GM18873 (cell line): ENCODE measurements around the gene OXSM.

Experiments used
- ATAC-seq: cut with Tn5 transposase; IDR thresholded peaks from one replicate; pipeline ENCODE4 v1.9.1; 2021; ENCODE audit warnings: mild to moderate bottlenecking, moderate library complexity, moderate number of reproducible peaks; ENCODE audit not compliant: unreplicated experiment, low FRiP score

OXSM gene

DNA sequence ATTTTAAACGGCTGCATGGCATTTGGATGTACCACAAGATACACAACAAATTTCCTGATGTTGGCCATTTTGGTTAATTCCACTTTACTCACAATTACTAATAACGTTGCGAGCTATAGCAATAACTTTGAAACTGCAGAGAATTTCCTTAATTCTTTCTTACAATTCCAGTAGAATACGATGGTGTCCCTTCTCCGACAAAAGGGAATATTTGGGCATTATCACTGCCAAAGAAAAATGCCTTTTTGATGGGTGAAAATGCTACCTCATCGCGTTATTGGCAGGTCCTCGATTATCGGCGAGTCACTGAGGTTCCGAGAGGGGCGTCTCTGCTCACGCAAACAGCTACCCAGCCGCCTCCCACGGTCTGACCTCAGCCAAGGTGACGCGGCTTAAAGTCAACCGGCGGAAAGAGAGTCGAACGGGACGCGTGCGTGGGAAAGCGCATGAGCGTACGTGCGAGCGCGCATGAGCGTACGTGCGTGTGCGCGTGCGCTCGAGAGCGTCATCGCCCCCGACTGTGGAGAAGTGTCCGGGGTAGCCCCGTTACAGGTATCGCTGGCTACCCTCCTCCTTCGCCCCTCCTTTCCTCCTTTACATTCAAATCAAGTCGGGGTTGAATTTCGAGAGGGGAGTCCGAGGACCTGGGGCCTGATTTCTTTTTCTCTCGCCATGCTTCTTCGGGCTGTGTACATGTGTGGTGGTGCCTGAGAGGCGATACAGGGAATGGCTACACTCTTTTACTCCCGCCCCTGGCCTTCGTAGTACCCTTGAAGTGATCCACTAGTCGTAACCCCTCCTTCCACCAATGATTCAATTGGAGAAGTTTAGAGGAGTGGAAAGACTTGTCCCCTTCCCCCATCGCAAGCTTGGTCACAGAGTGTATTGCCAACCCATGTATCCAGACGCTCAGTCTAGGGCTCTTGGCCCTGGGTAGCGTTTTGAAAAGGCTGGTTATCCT lies at the start of gene OXSM:
Gene OXSM (plus strand): TSS at position 495 of the 961 bp plus-strand sequence. CDS start 931 bp downstream, outside the sequence.
- peak; percentile 86 for ATAC-seq

DNA sequence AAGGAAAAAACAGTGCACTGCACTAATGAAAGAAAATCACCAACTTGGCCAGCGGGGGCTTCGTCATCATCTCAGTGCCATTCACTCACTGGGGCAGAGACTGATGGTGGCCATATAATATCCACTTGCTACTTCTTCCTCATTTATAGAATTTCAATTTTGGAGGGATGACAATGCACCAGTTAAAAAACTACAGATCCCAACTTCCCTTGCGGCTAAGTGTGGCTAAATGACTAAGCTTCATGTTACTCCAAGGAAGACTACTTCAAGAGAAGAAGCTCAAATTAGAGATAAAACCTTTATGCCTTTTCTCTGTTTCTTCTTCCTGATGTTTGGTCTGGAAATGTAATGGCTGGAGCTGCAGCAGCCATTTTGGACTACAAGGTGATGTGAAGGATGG lies 45.4 kb upstream of the OXSM start:
- no peak for ATAC-seq

DNA sequence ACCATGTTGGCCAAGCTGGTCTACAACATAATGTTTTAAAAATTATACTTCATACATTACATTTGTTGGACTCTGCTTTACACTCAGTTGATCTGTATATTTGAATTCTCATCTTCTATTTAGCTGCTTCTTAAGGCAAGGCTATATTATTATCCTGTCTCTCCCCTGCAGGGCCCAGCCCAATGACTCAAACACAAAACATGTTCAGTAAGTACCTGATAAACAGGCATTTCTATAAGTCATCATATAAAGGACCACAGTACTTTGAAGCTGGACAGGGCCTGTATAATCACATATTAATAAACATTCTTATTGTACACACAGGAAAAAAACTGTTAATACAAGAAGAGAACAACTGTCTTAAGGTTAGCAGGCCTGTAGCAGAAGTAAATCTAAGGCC lies 42.9 kb upstream of the OXSM start:
- no peak for ATAC-seq

DNA sequence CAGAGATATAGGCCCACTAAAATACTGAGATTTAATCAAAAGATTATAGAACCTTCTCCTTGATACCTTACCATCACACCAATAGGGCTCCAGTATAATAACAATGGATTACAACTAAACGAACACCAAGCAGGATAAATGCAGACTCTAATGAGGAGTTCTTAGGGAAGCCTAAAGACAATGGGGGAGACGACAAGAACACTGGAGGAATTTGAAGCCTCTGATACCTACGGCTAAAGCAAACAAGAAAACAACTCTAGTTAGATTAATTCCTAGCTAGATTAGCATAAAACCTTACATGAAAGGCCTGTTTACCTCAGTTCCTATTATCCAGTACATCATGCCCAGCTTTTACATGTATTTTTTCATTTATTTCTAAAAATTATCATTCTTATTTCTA lies 41.7 kb upstream of the OXSM start:
- no peak for ATAC-seq

DNA sequence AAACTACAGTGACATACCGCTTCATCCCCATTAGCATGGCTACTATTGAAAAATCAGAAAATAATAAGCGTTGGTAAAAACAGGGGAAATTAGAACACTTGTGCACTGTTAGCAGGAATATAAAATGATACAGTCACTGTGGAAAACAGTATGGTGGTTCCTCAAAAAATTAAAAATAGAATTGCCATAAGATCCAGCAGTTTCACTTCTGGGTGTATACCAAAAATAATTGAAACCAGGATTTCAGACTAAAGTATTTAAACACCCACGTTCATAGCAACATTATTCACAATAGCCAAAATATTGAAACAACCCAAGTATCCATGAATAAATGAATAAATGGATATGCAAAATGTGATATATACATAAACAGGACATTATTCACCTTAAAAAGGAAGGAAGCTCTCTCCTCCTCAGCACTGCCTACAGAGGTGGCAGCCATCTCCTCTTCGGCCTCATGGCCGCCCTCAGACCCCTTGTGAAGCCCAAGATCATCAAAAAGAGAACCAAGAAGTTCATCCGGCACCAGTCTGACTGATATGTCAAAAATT lies 40.8 kb upstream of the OXSM start:
- no peak for ATAC-seq

DNA sequence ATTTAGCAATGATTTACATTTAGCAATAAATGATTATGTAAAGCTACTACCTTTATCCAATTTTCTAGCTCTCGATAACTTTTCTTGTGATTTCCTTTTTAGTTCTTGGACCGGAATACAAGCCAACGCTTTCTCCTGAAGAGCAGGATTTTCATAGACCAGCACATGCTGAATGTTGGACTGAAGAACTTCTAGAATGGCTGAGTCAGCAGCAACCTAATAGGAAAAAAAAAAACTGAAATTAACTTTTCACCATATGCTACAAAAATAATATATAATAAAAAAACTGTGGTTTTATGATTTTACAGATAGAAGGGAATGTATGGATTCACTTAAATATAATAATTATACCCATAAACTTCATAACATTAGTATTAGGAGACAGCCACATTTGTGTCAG lies 38.8 kb upstream of the OXSM start:
- no peak for ATAC-seq

DNA sequence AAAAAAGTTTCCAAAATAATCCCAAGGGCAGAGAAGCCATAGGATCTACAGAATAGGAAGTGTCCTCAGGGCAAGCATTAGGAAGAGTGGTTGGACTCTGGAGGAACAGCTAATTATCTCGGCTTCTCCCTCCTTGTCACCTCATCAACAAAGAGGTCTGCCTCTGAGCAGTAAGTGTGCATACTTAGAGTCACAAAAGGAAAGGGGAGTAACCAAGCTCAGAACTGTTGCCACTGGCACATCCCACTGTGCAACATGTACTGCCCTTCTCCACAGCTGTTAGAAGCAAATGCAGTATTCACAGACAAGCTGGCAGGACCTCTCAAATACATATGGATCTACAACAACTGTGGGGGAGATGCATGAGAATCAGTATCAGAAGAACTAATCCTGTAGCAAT lies 38.2 kb upstream of the OXSM start:
- ATAC-seq, result no peak

DNA sequence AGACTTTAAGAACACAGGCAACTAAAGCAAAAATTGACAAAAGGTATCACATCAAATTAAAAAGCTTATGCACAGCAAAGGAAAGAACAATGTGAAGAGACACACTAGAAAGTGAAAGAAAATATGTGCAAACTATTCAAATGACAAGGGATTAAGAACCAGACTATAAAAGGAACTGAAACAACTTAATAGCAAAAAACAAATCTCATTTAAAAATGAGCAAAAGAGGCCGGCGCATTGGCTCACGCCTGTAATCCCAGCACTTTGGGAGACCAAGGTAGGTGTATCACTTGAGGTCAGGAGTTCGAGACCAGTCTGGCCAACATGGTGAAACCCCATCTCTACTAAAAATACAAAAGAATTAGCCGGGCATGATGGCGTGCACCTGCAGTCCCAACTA lies 21.0 kb upstream of the OXSM start:
- ATAC-seq, result peak; percentile 87

DNA sequence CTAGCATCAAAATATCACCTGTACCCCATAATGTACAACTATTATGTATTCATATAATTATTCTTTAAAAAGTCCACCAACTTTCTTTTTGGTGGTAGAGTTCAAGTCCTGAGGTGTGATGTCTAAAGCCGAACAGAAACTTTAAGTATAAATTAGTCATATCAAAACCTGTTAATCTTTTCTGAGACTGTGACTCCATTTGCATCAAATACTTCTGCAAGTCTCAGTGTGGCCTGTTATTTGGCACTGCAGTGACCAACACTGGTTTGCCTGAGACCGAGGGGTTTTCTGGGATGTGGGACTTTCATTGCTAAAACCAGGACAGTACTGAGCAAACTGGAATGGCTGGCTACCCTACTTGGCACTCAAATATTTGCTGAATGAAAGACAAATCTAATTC lies 14.0 kb upstream of the OXSM start:
- ATAC-seq, result peak; percentile 68

DNA sequence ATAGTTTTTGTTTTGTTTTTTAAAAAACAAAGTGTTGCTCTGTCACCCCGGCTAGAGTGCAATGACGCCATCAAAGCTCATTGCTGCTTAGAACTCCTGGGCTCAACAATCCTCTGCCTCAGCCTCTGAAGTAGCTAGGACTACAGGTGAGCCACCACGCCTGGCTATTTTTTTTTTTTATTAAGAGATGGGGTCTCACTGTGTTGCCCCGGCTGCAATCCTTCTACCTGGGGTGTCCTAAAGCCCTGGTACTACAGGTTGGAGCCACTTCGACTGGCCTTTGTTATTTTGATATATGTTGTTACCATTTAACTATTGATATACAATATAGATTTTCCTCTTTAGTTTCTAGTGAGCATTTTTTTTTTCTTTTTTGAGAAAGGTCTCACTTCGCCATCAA lies 9.3 kb upstream of the OXSM start:
- ATAC-seq, result no peak

DNA sequence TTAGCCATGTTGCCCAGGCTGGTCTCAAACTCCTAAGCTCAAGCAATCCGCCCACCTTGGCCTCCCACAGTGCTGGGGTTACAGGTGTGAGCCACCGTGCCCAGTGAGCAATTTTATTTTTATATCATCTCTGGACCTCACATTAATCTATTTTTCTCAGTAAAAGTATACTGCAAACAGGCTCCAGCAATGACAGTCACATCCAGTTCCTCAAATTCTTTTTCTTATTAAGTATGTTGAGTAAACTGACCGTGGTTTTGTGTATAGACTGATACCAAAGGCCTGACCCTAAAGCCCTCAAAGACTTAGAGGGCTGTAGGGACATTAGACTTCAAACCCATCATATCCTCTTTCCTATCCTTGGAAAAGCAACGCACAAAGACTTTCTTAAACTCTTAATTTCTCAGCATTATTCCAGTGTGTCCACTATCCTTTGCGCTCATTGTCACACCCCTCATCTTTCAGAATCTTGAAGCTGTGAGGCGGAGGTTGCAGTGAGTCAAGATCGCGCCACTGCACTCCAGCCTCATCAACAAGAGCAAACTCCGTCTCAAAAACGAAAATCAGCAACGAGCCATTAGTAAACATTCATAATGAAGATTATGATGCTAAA lies 8.6 kb upstream of the OXSM start:
- no peak for ATAC-seq

DNA sequence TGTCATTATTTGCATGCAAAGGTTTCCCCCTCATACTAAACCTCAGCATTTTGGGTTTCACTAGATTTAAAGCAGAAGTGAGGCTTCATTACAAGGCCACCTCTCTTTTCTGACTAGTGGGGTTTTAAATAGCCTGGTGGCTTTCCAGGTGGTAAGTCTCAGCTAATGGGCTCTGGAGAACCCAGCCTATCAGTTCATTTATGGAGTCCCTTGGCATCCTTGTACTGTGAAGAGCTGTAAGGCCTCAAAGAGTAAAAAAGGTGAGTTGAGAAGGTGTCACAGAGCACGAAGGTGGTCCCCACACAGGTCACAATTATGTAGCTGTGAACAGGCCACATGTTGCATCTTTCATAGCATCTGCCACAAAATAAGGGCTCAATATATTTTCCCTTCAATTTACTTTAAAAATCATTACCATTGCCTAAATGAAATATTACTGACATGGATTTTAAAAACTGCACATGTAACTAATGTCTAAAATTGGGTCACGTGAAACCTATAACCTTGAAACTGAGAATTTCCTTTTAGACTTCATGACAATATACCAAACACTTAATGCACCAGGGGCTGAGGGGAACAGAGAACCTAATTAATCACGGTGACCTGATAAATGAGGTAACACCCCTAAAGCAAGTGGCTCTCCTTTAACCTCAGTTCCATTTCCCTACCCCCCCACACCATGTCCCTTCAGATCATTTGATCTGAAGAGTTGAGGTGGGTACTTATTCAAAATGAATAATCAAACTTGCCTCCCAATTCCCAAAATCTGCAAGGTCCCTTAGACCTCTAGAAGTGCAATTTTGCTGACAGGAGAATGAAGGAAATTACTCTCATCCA lies 7.9 kb upstream of the OXSM start:
- ATAC-seq, result peak; percentile 74

DNA sequence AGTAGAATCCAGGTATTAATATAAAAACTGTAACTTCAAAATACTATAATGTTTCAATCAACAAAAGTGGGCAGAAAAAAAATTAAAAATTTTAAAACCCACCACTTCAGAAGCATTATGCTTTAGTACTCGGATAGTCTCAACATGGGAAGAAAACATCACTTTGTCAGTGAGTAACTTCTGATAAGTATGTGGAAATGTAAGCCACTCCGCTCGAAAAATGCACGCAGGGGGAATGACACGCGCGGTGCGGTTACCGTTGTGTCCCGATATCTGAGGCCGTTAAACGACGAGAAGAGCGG lies 7.3 kb upstream of the OXSM start:
- ATAC-seq, result no peak

DNA sequence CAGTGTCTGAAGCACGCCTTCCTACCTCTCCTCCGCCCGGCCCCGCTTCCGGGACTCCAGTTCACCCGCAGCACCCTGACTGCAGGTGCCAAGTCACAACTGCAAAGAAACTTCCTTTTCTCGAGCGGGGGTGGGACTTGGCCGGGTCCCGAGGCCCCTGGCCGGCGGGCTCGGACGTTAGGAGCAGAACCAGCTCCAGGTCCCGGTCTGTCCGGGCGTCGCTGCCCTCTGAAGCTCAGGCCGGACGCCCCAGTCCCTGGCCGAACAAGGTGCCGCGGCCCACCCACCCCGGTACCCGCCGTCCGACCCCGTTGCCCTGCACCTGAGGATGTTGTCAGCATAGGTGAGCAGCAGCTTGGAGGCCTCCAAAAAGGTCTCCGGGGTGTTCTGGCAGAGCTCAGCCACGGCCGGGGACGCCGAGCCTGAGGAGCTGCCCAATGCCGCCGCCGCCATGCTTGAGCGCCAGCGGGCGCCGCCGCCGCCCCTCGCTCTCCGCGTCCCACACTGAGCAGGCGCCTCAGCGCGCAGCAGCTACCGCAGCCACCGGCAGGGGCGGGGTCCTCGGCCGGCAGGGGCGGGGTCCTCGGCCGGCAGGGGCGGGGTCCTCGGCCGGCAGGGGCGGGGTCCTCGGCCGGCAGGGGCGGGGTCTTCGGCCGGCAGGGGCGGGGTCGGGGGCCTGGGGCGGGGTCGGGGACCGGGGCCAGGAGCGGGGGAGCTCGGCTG lies 6.8 kb upstream of the OXSM start, which contains the start of gene NGLY1:
Gene NGLY1 (minus strand): TSS at position 506 of the 723 bp plus-strand sequence. CDS start 53 bp downstream, at position 453.
- peak; percentile 60 for ATAC-seq

DNA sequence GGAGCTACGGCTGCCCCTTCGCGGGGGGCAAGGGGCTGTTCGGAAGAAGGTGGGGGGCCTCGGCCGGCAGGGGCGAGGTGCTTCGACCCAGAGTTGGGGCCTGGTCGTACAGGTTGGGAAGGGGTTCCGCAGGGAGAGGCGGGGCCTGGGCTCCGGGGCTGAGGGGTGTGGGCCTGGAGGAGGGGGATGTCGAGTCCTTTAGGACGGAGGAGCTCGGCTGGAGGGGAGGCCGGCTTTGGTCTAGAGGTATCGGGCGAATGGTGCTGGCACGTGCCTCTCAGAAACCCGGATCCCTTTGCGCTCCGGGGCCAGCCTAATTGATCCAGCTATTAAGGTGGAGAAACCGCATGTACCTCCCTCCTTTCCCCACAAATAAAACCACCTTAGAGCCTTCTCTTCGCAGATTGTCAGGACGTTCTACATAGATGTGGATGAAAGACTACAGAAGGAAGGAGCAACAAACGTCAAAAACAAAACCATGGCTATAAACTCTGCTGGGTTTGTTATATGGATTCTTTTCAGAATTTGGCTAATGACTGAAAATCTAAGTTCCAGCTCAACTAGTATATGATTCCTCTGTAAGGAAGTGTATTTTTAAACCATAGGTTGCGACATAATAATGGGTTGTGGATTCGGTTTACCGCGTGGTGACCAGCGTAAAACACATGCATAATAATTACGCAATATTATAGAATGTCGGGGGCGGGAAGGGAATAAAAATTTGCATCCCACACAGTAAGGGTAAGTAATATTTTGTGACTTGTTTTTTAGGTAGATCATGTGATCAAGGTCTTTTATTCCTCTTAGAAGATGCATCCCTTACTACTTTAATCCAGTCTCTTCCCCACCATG lies 6.0 kb upstream of the OXSM start:
- peak; percentile 7 for ATAC-seq

DNA sequence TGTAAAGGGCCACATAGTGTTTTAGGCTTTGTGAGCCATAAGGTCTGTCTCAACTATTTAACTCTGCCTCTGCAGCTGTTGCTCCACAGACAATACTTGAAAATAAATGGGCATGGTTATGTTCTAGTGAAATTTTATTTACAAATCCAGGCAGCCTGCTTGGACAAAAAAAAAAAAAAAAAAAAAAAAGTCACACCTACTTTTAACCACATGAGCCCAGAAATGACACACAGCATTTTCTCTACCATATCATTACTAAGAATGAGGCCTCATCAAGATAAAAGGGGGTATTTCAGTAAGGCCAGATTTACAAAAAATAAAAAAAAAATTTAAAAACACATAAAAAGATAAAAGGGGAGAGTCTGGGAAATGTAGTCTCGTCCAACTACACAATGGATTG lies 4.9 kb upstream of the OXSM start:
- no peak for ATAC-seq

DNA sequence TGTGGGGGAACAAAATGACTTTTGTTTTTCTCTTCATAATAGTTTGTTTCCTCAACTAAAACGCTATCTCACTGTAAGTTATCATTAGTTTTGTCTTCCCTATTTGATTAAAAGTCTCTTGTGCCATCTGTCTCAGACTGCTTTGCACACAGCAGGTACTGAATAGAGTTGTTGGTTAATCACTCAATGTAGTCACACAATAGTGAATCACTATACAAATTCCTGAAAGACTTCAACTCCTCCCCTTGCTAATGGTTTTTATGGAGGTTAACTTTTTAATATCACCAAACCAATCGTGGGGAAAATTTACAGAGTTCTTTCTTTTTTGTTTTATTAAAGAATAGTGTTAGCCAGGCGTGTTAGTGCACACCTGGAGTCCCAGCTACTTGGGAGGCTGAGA lies 4.1 kb upstream of the OXSM start:
- ATAC-seq, result no peak

DNA sequence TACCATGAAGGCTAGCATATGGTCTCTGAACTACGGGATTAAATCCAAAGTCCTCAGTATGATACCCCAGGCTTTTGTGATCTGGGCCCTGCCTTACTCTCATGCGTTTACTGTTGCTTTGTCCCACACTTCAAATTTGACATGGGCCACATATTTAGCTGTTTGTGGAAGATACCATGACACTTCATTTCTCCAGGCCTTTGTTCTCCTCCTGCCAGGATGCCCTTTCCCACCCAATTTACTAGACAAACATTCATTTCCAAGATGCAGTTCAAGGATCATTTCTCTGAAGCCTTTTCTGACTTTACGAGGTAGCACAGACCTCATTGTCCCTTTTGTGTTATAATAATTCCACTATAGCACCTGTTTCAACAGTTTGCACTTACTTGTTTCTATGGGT lies 2.2 kb upstream of the OXSM start:
- no peak for ATAC-seq

DNA sequence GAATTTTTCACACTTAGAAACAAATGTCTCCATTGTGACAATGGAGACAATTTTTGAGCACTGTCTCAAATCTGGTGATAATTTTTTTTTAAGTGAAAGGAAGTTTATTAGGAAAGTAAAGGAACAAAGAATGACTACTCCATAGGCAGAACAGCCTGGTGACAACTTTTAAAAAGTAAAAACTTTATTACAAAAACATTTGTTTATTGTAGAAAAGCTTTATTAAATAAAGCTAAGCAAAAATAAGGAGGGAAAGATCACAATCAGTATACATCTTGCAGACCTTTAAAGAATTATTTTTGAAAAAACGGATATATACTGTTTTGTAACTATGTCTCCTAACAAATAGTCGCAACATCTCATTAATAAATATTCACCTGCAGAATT lies 688 bp upstream of the OXSM start:
- no peak for ATAC-seq
